GM23338 (cell line): Measurements from ENCODE around the gene PSMD10. TPM values are rescaled to one million over a fixed set of nuclear protein-coding genes. Genes with fewer than 3 reads are reported as not detected.
A peak's percentile ranks its signal among the peaks of the same experiment; 100 is the strongest.

Source experiments
- ATAC-seq: fragments of 200-7000 bp; cut with Tn5 transposase; 3 replicates; pipeline ENCODE4 v1.9.1; 2020
- DNase-seq: peaks from one replicate; pipeline ENCODE4 v3.0.0-alpha.2; 2015; ENCODE audit warnings: low spot score
- H2AFZ ChIP-seq: fragments of 200-600 bp; sonication (generic); 2 replicates; pipeline ENCODE4 v1.8.0; 2016; ENCODE audit warnings: antibody characterized with exemption, mild to moderate bottlenecking, moderate library complexity
- H3F3A ChIP-seq: fragments of 200-600 bp; sonication (generic); replicated peaks from 2 replicates; pipeline ENCODE4 v1.8.0; 2017; ENCODE audit warnings: antibody characterized with exemption, mixed run types, low read depth
- H3K27ac ChIP-seq: fragments of 200-600 bp; sonication (generic); 2 replicates; pipeline ENCODE4 v1.6.1; 2016; ENCODE audit warnings: low read depth
- H3K27me3 ChIP-seq: fragments of 200-600 bp; sonication (generic); 2 replicates; pipeline ENCODE4 v1.8.0; 2016; ENCODE audit warnings: mild to moderate bottlenecking, mixed run types, moderate library complexity; ENCODE audit not compliant: insufficient read depth
- H3K36me3 ChIP-seq: fragments of 200-600 bp; sonication (generic); 2 replicates; pipeline ENCODE4 v1.8.0; 2016; ENCODE audit warnings: mild to moderate bottlenecking; ENCODE audit not compliant: insufficient read depth
- H3K4me1 ChIP-seq: fragments of 200-600 bp; sonication (generic); 2 replicates; pipeline ENCODE4 v1.8.0; 2016; ENCODE audit warnings: mild to moderate bottlenecking, moderate library complexity; ENCODE audit not compliant: insufficient read depth
- H3K4me2 ChIP-seq: fragments of 200-600 bp; sonication (generic); 2 replicates; pipeline ENCODE4 v1.7.1; 2017; ENCODE audit warnings: mixed run types
- H3K4me3 ChIP-seq: fragments of 200-600 bp; sonication (generic); 2 replicates; pipeline ENCODE4 v1.6.1; 2016; ENCODE audit warnings: mixed run types
- H3K79me2 ChIP-seq: fragments of 200-600 bp; sonication (generic); replicated peaks from 2 replicates; pipeline ENCODE4 v1.8.0; 2017; ENCODE audit warnings: mild to moderate bottlenecking; ENCODE audit not compliant: insufficient read depth
- H3K9me2 ChIP-seq: fragments of 200-600 bp; sonication (generic); 2 replicates; pipeline ENCODE4 v1.8.0; 2017; ENCODE audit not compliant: insufficient read depth
- H4K20me1 ChIP-seq: fragments of 200-600 bp; sonication (generic); replicated peaks from 2 replicates; pipeline ENCODE4 v1.8.0; 2017; ENCODE audit warnings: mild to moderate bottlenecking; ENCODE audit not compliant: insufficient read depth
- H3K27ac Mint-ChIP-seq: 2 replicates; pipeline ENCODE4 v1.8.0; 2020; ENCODE audit warnings: inconsistent platforms, mild to moderate bottlenecking, moderate library complexity, mixed read lengths
- H3K27me3 Mint-ChIP-seq: 3 replicates; pipeline ENCODE4 v1.8.0; 2022; ENCODE audit warnings: low read depth, mild to moderate bottlenecking, moderate library complexity, mixed read lengths, inconsistent platforms; ENCODE audit not compliant: insufficient read depth, poor library complexity
- H3K36me3 Mint-ChIP-seq: 3 replicates; pipeline ENCODE4 v1.8.0; 2021; ENCODE audit warnings: low read depth, mild to moderate bottlenecking, inconsistent platforms, moderate library complexity, mixed read lengths
- H3K4me1 Mint-ChIP-seq: 3 replicates; pipeline ENCODE4 v1.8.0; 2020; ENCODE audit warnings: mild to moderate bottlenecking, inconsistent platforms, mixed read lengths
- H3K4me3 Mint-ChIP-seq: 3 replicates; pipeline ENCODE4 v1.8.0; 2021; ENCODE audit warnings: moderate library complexity, mild to moderate bottlenecking, inconsistent platforms, mixed read lengths
- H3K9me3 Mint-ChIP-seq: 3 replicates; pipeline ENCODE4 v1.8.0; 2020; ENCODE audit warnings: moderate library complexity, mild to moderate bottlenecking, inconsistent platforms, mixed read lengths
- CREB1 ChIP-seq: fragments of 250-450 bp; sonication (Bioruptor Pico); IDR thresholded peaks from 2 replicates; pipeline ENCODE4 v1.5.0; 2020; ENCODE audit warnings: low read depth, mild to moderate bottlenecking, moderate library complexity
- ETS1 ChIP-seq: IDR thresholded peaks from 2 replicates; pipeline ENCODE4 v1.6.1; 2016; ENCODE audit warnings: antibody characterized with exemption
- EZH2phosphoT487 ChIP-seq: fragments of 200-600 bp; sonication (generic); IDR thresholded peaks from one replicate; pipeline ENCODE4 v1.8.1; 2018; ENCODE audit warnings: antibody characterized with exemption; ENCODE audit not compliant: unreplicated experiment
- POLR2AphosphoS5 ChIP-seq: IDR thresholded peaks from 2 replicates; pipeline ENCODE4 v1.6.1; 2016; ENCODE audit warnings: antibody characterized with exemption, low read depth
- ZNF114 ChIP-seq: fragments of 250-450 bp; sonication (Bioruptor Pico); IDR thresholded peaks from 2 replicates; pipeline ENCODE4 v1.5.0; 2020; ENCODE audit warnings: mild to moderate bottlenecking, moderate library complexity
- ZNF462 ChIP-seq: fragments of 250-450 bp; sonication (Bioruptor Pico); IDR thresholded peaks from 2 replicates; pipeline ENCODE4 v1.5.0; 2020; ENCODE audit warnings: mild to moderate bottlenecking, moderate library complexity
- polyA plus RNA-seq: library from polyadenylated mRNA; unstranded; fragments of >200 nt; fragmentation: Nextera tagmentation; extraction: Ambion mirVana; gene quantifications from 2 replicates; pipeline ENCODE4 v1.2.1, GENCODE V29; 2016
- total RNA-seq: library from RNA; depleted of rRNA; stranded (reverse); fragments of >200 nt; shearing (Covaris generic); gene quantifications from 2 replicates; pipeline ENCODE4 v1.2.3, GENCODE V29; 2014

PSMD10 gene
- total and polyA plus RNA-seq, 2 experiments from 2014 or later = 53.0 to 61.2 TPM

GRCh38 chrX:108097380-108097779 lies 6.0 kb upstream of the PSMD10 start:
- H3K27me3 ChIP-seq = no peaks in the 10 kb centered on the region
- no peaks in the 10 kb centered on the region for H3K9me2 ChIP-seq
- TF ChIP-seq ETS1 = no peak
- H3K36me3 ChIP-seq = no peaks in the 10 kb centered on the region
- H3K4me2 ChIP-seq = no peak overlapping the region
- no peaks in the 10 kb centered on the region for H3F3A ChIP-seq
- no peaks in the 10 kb centered on the region for H3K79me2 ChIP-seq
- Mint-ChIP-seq H3K4me3 (no peak overlapping the region), H3K27me3 (no peaks in the 10 kb centered on the region), H3K4me1 (no peaks in the 10 kb centered on the region), H3K36me3 (no peaks in the 10 kb centered on the region), H3K27ac (no peak overlapping the region), H3K9me3 (no peaks in the 10 kb centered on the region)
- H3K4me1 ChIP-seq = no peaks in the 10 kb centered on the region
- H4K20me1 ChIP-seq = no peaks in the 10 kb centered on the region
- H3K27ac ChIP-seq = no peak overlapping the region
- no peak for DNase-seq
- ATAC-seq = no peak
- no peak overlapping the region for H2AFZ ChIP-seq
- no peak overlapping the region for H3K4me3 ChIP-seq

- TF ChIP-seq ZNF114 = no peak
- no peak for TF ChIP-seq CREB1 (CRISPR knock-in tag)
- TF ChIP-seq EZH2phosphoT487 = no peak
- TF ChIP-seq POLR2AphosphoS5 = no peak
- TF ChIP-seq ZNF462 (CRISPR knock-in tag) = no peak
- Histone ChIP-seq H3K27ac (no peak overlapping the region), H3K79me2 (peaks cover 24% of the 10 kb centered on the region), H2AFZ (peak overlapping the region; percentile 91), H3K36me3 (no peaks in the 10 kb centered on the region), H3K27me3 (no peaks in the 10 kb centered on the region), H4K20me1 (no peaks in the 10 kb centered on the region), H3K9me2 (no peaks in the 10 kb centered on the region), H3K4me3 (peak overlapping the region; percentile 78), H3K4me1 (no peaks in the 10 kb centered on the region; the same call in 1 of the 2 replicates), H3F3A (no peaks in the 10 kb centered on the region), H3K4me2 (peak overlapping the region; percentile 68)
- Mint-ChIP-seq H3K36me3 (peaks cover 4% of the 10 kb centered on the region; the same call in 2 of the 3 replicates), H3K27me3 (no peaks in the 10 kb centered on the region), H3K27ac (no peak overlapping the region), H3K4me1 (no peaks in the 10 kb centered on the region), H3K4me3 (no peak overlapping the region), H3K9me3 (no peaks in the 10 kb centered on the region)
- DNase-seq (no peak), ATAC-seq (peak; percentile 42)
These were observed 543 bp upstream of the PSMD10 start for GRCh38 chrX:108091878-108092291.
